Measurements from ENCODE around the gene HDAC4. TPM values are rescaled to one million over a fixed set of nuclear protein-coding genes. Genes with fewer than 3 reads are reported as not detected.

Gene HDAC4
- total and polyA plus RNA-seq, 2 experiments from 2014 or later, result 8.1 to 41.8 TPM

DNA sequence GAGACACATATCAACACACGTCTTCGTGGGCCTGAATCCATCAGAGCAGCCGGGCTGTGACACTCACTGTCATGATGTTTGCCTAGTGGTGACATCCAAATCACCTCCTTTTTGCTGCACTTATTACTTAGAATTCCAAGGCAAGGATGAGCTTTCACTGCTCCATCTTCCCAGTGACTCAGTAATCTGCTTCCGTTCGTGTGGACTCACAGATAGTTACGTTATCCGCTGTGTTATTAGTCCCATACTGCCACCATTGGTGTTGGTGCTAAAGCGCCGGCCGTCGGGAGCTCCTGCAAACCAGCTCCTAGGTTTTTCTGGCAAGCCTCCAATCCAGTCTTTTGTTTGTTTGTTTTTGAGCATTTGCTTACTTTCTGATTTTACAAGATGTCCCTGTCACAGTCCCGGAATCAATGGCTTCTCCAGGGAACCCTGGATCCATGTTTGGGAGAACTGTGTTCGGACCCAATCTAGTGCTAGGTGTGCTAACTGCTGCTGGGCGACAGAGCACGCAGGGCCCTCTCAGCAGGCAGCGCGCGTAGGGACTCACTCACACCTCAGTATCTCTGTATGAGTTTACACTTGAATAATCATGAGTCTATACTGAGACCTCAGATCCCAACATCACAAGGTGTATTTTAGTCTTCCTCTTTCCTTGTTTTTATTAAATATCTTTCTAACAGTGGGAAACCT is 42.6 kb downstream of the HDAC4 start:
- H3K4me3 Mint-ChIP-seq, result no peak overlapping the region
- H3K27ac ChIP-seq (ENCODE audit: low read depth), result peak overlapping the region; percentile 79; the same call in 1 of the 2 replicates
- H3K27me3 Mint-ChIP-seq (ENCODE audit: insufficient read depth, low read depth, poor library complexity), result peaks cover 11% of the 10 kb centered on the region
- H3K4me3 ChIP-seq, result no peak overlapping the region
- no peak for DNase-seq (ENCODE audit: low spot score)
- 0 out of 2 replicates have a peak overlapping the region, but pooled peaks have one; percentile 10 for H3K4me2 ChIP-seq
- H3K79me2 ChIP-seq (replicated peaks; ENCODE audit: insufficient read depth), result peaks cover 98% of the 10 kb centered on the region
- ATAC-seq, result peak; percentile 27; the same call in 2 of the 3 replicates
- H3K4me1 ChIP-seq (ENCODE audit: insufficient read depth), result peaks cover 18% of the 10 kb centered on the region
- no peaks in the 10 kb centered on the region for H3F3A ChIP-seq (replicated peaks; ENCODE audit: low read depth)
- peaks cover 17% of the 10 kb centered on the region for H4K20me1 ChIP-seq (replicated peaks; ENCODE audit: insufficient read depth)
- no peak overlapping the region for H2AFZ ChIP-seq
- H3K4me1 Mint-ChIP-seq, result peaks cover 29% of the 10 kb centered on the region
- peak overlapping the region; percentile 60; the same call in 1 of the 2 replicates for H3K27ac Mint-ChIP-seq
- H3K27me3 ChIP-seq (ENCODE audit: insufficient read depth), result no peaks in the 10 kb centered on the region
- no peaks in the 10 kb centered on the region for H3K9me2 ChIP-seq (ENCODE audit: insufficient read depth)
- H3K36me3 Mint-ChIP-seq (ENCODE audit: low read depth), result peaks cover 16% of the 10 kb centered on the region; the same call in 2 of the 3 replicates
- H3K36me3 ChIP-seq (ENCODE audit: insufficient read depth), result no peaks in the 10 kb centered on the region
- H3K9me3 Mint-ChIP-seq, result 0 out of 3 replicates have a peak, but pooled peaks cover 5% of the 10 kb centered on the region
- TF ChIP-seq, protein P1, sequence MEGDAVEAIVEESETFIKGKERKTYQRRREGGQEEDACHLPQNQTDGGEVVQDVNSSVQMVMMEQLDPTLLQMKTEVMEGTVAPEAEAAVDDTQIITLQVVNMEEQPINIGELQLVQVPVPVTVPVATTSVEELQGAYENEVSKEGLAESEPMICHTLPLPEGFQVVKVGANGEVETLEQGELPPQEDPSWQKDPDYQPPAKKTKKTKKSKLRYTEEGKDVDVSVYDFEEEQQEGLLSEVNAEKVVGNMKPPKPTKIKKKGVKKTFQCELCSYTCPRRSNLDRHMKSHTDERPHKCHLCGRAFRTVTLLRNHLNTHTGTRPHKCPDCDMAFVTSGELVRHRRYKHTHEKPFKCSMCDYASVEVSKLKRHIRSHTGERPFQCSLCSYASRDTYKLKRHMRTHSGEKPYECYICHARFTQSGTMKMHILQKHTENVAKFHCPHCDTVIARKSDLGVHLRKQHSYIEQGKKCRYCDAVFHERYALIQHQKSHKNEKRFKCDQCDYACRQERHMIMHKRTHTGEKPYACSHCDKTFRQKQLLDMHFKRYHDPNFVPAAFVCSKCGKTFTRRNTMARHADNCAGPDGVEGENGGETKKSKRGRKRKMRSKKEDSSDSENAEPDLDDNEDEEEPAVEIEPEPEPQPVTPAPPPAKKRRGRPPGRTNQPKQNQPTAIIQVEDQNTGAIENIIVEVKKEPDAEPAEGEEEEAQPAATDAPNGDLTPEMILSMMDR (conservative IDR thresholded peaks at IDR 0.05; ENCODE audit: low read depth in 2 of 2), result peak in 1 of 2 experiments; percentile 25; a peak in 2 of 4 replicates
- no peak for TF ChIP-seq NANOG (IDR thresholded peaks at IDR 0.05; ENCODE audit: borderline replicate concordance)
- no peak for TF ChIP-seq EZH2 (IDR thresholded peaks at IDR 0.05; ENCODE audit: low read depth, unreplicated experiment)
- TF ChIP-seq, protein P2, sequence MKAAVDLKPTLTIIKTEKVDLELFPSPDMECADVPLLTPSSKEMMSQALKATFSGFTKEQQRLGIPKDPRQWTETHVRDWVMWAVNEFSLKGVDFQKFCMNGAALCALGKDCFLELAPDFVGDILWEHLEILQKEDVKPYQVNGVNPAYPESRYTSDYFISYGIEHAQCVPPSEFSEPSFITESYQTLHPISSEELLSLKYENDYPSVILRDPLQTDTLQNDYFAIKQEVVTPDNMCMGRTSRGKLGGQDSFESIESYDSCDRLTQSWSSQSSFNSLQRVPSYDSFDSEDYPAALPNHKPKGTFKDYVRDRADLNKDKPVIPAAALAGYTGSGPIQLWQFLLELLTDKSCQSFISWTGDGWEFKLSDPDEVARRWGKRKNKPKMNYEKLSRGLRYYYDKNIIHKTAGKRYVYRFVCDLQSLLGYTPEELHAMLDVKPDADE (IDR thresholded peaks at IDR 0.05), result no peak
- no peak for TF ChIP-seq EZH2phosphoT487 (IDR thresholded peaks at IDR 0.05; ENCODE audit: unreplicated experiment)
- TF ChIP-seq, protein P3, sequence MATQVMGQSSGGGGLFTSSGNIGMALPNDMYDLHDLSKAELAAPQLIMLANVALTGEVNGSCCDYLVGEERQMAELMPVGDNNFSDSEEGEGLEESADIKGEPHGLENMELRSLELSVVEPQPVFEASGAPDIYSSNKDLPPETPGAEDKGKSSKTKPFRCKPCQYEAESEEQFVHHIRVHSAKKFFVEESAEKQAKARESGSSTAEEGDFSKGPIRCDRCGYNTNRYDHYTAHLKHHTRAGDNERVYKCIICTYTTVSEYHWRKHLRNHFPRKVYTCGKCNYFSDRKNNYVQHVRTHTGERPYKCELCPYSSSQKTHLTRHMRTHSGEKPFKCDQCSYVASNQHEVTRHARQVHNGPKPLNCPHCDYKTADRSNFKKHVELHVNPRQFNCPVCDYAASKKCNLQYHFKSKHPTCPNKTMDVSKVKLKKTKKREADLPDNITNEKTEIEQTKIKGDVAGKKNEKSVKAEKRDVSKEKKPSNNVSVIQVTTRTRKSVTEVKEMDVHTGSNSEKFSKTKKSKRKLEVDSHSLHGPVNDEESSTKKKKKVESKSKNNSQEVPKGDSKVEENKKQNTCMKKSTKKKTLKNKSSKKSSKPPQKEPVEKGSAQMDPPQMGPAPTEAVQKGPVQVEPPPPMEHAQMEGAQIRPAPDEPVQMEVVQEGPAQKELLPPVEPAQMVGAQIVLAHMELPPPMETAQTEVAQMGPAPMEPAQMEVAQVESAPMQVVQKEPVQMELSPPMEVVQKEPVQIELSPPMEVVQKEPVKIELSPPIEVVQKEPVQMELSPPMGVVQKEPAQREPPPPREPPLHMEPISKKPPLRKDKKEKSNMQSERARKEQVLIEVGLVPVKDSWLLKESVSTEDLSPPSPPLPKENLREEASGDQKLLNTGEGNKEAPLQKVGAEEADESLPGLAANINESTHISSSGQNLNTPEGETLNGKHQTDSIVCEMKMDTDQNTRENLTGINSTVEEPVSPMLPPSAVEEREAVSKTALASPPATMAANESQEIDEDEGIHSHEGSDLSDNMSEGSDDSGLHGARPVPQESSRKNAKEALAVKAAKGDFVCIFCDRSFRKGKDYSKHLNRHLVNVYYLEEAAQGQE (IDR thresholded peaks at IDR 0.05; ENCODE audit: unreplicated experiment), result no peak
- TF ChIP-seq ZNF114 (CRISPR knock-in tag; IDR thresholded peaks at IDR 0.05), result no peak
- TF ChIP-seq ZNF331 (CRISPR knock-in tag; IDR thresholded peaks at IDR 0.05; ENCODE audit: low read depth), result no peak

All from GM23338 (cell line).